Common myeloid progenitor, CD34-positive (primary cell): Measurements from ENCODE around the gene FOXP1.

Experiments used
- CTCF ChIA-PET: fragments of 350-600 bp; sonication (Branson Sonifier 250); formaldehyde crosslinking; loops from one replicate; lab custom pipeline; 2021; ENCODE audit warnings: antibody characterized with exemption; lab: Charles Lee
- POLR2A ChIA-PET: fragments of 350-600 bp; sonication (Branson Sonifier 250); formaldehyde crosslinking; loops from one replicate; lab custom pipeline; 2021; ENCODE audit warnings: antibody characterized with exemption; lab: Charles Lee
- DNase-seq, 3 donors: peaks; one replicate each; pipeline versions ENCODE4 v3.0.0 to v3.0.0-alpha.2; 2013
- H3K27ac ChIP-seq, 2 experiments: 1 replicate in 1 of 2; 2 replicates in 1 of 2; pipeline ENCODE4 v1.7.0; 2013; ENCODE audit warnings: inconsistent platforms in 2 of 2, low read length in 2 of 2, mild to moderate bottlenecking in 2 of 2, low read depth in 1 of 2, moderate library complexity in 1 of 2; ENCODE audit not compliant: severe bottlenecking in 2 of 2, insufficient read depth in 1 of 2, poor library complexity in 1 of 2
- H3K27me3 ChIP-seq, 5 experiments: replicated peaks in 2 of 5; 1 replicate in 3 of 5; 2 replicates in 2 of 5; pipeline versions ENCODE4 v1.6.1 to v1.7.0; 2013; ENCODE audit warnings: low read length in 4 of 5, mild to moderate bottlenecking in 2 of 5, moderate library complexity in 2 of 5, inconsistent platforms in 1 of 5; ENCODE audit not compliant: insufficient read depth in 5 of 5, control insufficient read depth in 4 of 5
- H3K36me3 ChIP-seq, 4 experiments: 1 replicate in 2 of 4; 2 replicates in 2 of 4; pipeline versions ENCODE4 v1.6.1 to v1.7.0; 2013; ENCODE audit warnings: low read length in 3 of 4, control low read depth in 1 of 4, mild to moderate bottlenecking in 1 of 4; ENCODE audit not compliant: control insufficient read depth in 4 of 4, insufficient read depth in 4 of 4
- H3K4me1 ChIP-seq, 4 experiments: 1 replicate in 3 of 4; 2 replicates in 1 of 4; pipeline versions ENCODE4 v1.6.1 to v1.7.1; 2013; ENCODE audit warnings: low read length in 3 of 4, mild to moderate bottlenecking in 3 of 4, control low read depth in 1 of 4, inconsistent platforms in 1 of 4, moderate library complexity in 1 of 4; ENCODE audit not compliant: control insufficient read depth in 4 of 4, insufficient read depth in 4 of 4; ENCODE audit errors: control extremely low read depth in 1 of 4
- H3K4me3 ChIP-seq, 7 experiments: 1 replicate in 4 of 7; 2 replicates in 3 of 7; pipeline versions ENCODE4 v1.5.1 to v1.7.0; 2013; ENCODE audit warnings: mild to moderate bottlenecking in 7 of 7, low read length in 6 of 7, moderate library complexity in 6 of 7, inconsistent platforms in 2 of 7, low read depth in 2 of 7, control low read depth in 1 of 7; ENCODE audit not compliant: insufficient read depth in 4 of 7, control insufficient read depth in 1 of 7; ENCODE audit errors: extremely low read depth in 1 of 7
- H3K9me3 ChIP-seq, 5 experiments: 1 replicate in 4 of 5; 2 replicates in 1 of 5; pipeline versions ENCODE4 v1.6.1 to v1.7.1; 2013; ENCODE audit warnings: low read length in 4 of 5, mild to moderate bottlenecking in 2 of 5, inconsistent platforms in 1 of 5, low read depth in 1 of 5, moderate library complexity in 1 of 5; ENCODE audit not compliant: control insufficient read depth in 4 of 5, insufficient read depth in 2 of 5; ENCODE audit errors: control extremely low read depth in 1 of 5
- WGBS: methylation state at CpG from one replicate; pipeline ENCODE4 v1.1.5; 2013; ENCODE audit not compliant: insufficient coverage; 5-methylcytosine and 5-hydroxymethylcytosine counted together

The FOXP1 gene

GRCh38 chr3:71171247-71171646 lies 412.3 kb downstream of the FOXP1 start:
- peaks cover 0 to 3% (median 1%) of the 10 kb centered on the region in 4 experiments for H3K4me1 ChIP-seq
- H3K27ac ChIP-seq, result no peak overlapping the region
- H3K27me3 ChIP-seq, result no peaks in the 10 kb centered on the region
- ChIA-PET POLR2A (interaction anchor here (0.6 kb wide), 2 partner anchors 17 to 37 kb away, joined by 3 read pairs; no protein-coding TSS in a partner anchor), CTCF (no interaction called here)
- peaks cover 0 to 1% (median 0%) of the 10 kb centered on the region in 5 experiments for H3K9me3 ChIP-seq
- WGBS, result 100% methylated on average over 7 of the region's 7 CpGs
- H3K36me3 ChIP-seq, result peaks cover 9 to 29% (median 13%) of the 10 kb centered on the region in 4 experiments
- DNase-seq, result no peak
- H3K4me3 ChIP-seq, result no peak overlapping the region

GRCh38 chr3:71168880-71169411 lies 414.6 kb downstream of the FOXP1 start:
- no peak overlapping the region for H3K27ac ChIP-seq
- WGBS, result 91% methylated on average over 7 of the region's 11 CpGs
- POLR2A ChIA-PET, result interaction anchor here (0.7 kb wide), 1 partner anchor 9 kb away, joined by 3 read pairs; no protein-coding TSS in a partner anchor

GRCh38 chr3:71168121-71168721 lies 415.3 kb downstream of the FOXP1 start:
- no peaks in the 10 kb centered on the region for H3K27me3 ChIP-seq
- H3K9me3 ChIP-seq, result peaks cover 0 to 1% (median 0%) of the 10 kb centered on the region in 5 experiments
- H3K4me3 ChIP-seq, result no peak overlapping the region
- ChIA-PET CTCF (interaction anchor here (0.6 to 1.5 kb wide), 4 partner anchors 8 to 165 kb away, joined by 3 to 4 read pairs (median 3); no protein-coding TSS in a partner anchor), POLR2A (interaction anchor here (0.6 kb wide), 1 partner anchor 16 kb away, joined by 4 read pairs; no protein-coding TSS in a partner anchor)
- H3K4me1 ChIP-seq, result peaks cover 0 to 3% (median 1%) of the 10 kb centered on the region in 4 experiments
- no peak for DNase-seq
- no peak overlapping the region for H3K27ac ChIP-seq
- WGBS, result no CpG with 5 or more reads among the region's 6 CpGs
- H3K36me3 ChIP-seq, result peaks cover 11 to 30% (median 15%) of the 10 kb centered on the region in 4 experiments

More at GRCh38 chr3:71168880-71169411, 414.6 kb downstream of the FOXP1 start:
- CTCF ChIA-PET, result interaction anchor here (0.9 to 1.3 kb wide), 2 partner anchors 9 to 89 kb away, joined by 3 read pairs; no protein-coding TSS in a partner anchor
- peaks cover 0 to 3% (median 1%) of the 10 kb centered on the region in 4 experiments for H3K4me1 ChIP-seq
- peaks cover 11 to 30% (median 15%) of the 10 kb centered on the region in 4 experiments for H3K36me3 ChIP-seq
- H3K4me3 ChIP-seq, result no peak overlapping the region
- DNase-seq, result no peak
- H3K9me3 ChIP-seq, result peaks cover 0 to 1% (median 0%) of the 10 kb centered on the region in 5 experiments
- H3K27me3 ChIP-seq, result no peaks in the 10 kb centered on the region

GRCh38 chr3:71166339-71167240 lies 416.9 kb downstream of the FOXP1 start:
- no peak for DNase-seq
- peaks cover 4 to 30% (median 13%) of the 10 kb centered on the region in 4 experiments for H3K36me3 ChIP-seq
- peaks cover 0 to 1% (median 0%) of the 10 kb centered on the region in 5 experiments for H3K9me3 ChIP-seq
- POLR2A ChIA-PET, result no interaction called here
- CTCF ChIA-PET, result interaction anchor here (1.4 to 1.5 kb wide), 2 partner anchors 13 to 14 kb away, joined by 4 to 5 read pairs; no protein-coding TSS in a partner anchor
- no peak overlapping the region for H3K4me3 ChIP-seq
- H3K27ac ChIP-seq, result no peak overlapping the region
- WGBS, result 100% methylated on average over 3 of the region's 10 CpGs
- H3K27me3 ChIP-seq, result no peaks in the 10 kb centered on the region
- H3K4me1 ChIP-seq, result peaks cover 0 to 3% (median 1%) of the 10 kb centered on the region in 4 experiments

- no peaks in the 10 kb centered on the region for H3K27me3 ChIP-seq
- peaks cover 8 to 28% (median 16%) of the 10 kb centered on the region in 4 experiments for H3K36me3 ChIP-seq
- peaks cover 0 to 3% (median 2%) of the 10 kb centered on the region in 5 experiments for H3K9me3 ChIP-seq
- H3K4me1 ChIP-seq, result no peaks in the 10 kb centered on the region
- H3K4me3 ChIP-seq, result no peak overlapping the region
- POLR2A ChIA-PET, result no interaction called here
- WGBS, result 100% methylated on average over 1 of the region's 2 CpGs
- DNase-seq, result no peak
- no peak overlapping the region for H3K27ac ChIP-seq
- CTCF ChIA-PET, result interaction anchor here (0.8 to 1.5 kb wide), 2 partner anchors 46 to 106 kb away, joined by 3 read pairs; no protein-coding TSS in a partner anchor
Measured at GRCh38 chr3:71164881-71165280, 418.6 kb downstream of the FOXP1 start.

- Histone ChIP-seq H3K36me3 (peaks cover 6 to 25% (median 16%) of the 10 kb centered on the region in 4 experiments), H3K27me3 (no peaks in the 10 kb centered on the region), H3K27ac (no peak overlapping the region), H3K9me3 (peaks cover 0 to 3% (median 2%) of the 10 kb centered on the region in 5 experiments), H3K4me1 (no peaks in the 10 kb centered on the region), H3K4me3 (no peak overlapping the region)
- POLR2A ChIA-PET, result no interaction called here
- CTCF ChIA-PET, result interaction anchor here (0.6 to 1.5 kb wide), 5 partner anchors 11 to 207 kb away, joined by 3 read pairs; no protein-coding TSS in a partner anchor
- no peak for DNase-seq
- 94% methylated on average over 6 of the region's 7 CpGs for WGBS
Measured at GRCh38 chr3:71163198-71163918, 420.2 kb downstream of the FOXP1 start.
